Ishikawa (cell line): Measurements from ENCODE around the gene ETV6.

Experiments
- EGR1 ChIP-seq: IDR thresholded peaks from 2 replicates; pipeline ENCODE4 v1.6.1; 2012
- EP300 ChIP-seq: IDR thresholded peaks from 2 replicates; pipeline ENCODE4 v1.6.1; 2012; ENCODE audit warnings: borderline replicate concordance
- MAX ChIP-seq: IDR thresholded peaks from 2 replicates; pipeline ENCODE4 v1.6.1; 2012
- RAD21 ChIP-seq: IDR thresholded peaks from 2 replicates; pipeline ENCODE4 v1.6.1; 2012; ENCODE audit warnings: low read depth
- REST ChIP-seq: IDR thresholded peaks from 2 replicates; pipeline ENCODE4 v1.6.1; 2012; ENCODE audit warnings: low read depth, mild to moderate bottlenecking
- TCF12 ChIP-seq: IDR thresholded peaks from 2 replicates; pipeline ENCODE4 v1.6.1; 2012; ENCODE audit warnings: low read depth
- TEAD4 ChIP-seq: IDR thresholded peaks from 2 replicates; pipeline ENCODE4 v1.6.1; 2012
- USF1 ChIP-seq: IDR thresholded peaks from 2 replicates; pipeline ENCODE4 v1.6.1; 2012
- YY1 ChIP-seq: IDR thresholded peaks from 2 replicates; pipeline ENCODE4 v1.6.1; 2012; ENCODE audit warnings: low read depth

GRCh38 chr12:11799502-11799873, 150.0 kb downstream of the ETV6 start:
- TF ChIP-seq USF1 (no peak), EP300 (no peak), REST (no peak), TCF12 (no peak), MAX (no peak), RAD21 (no peak), TEAD4 (no peak), YY1 (no peak), EGR1 (no peak)
